ENCODE results near the gene GALNT14.

The GALNT14 gene

DNA sequence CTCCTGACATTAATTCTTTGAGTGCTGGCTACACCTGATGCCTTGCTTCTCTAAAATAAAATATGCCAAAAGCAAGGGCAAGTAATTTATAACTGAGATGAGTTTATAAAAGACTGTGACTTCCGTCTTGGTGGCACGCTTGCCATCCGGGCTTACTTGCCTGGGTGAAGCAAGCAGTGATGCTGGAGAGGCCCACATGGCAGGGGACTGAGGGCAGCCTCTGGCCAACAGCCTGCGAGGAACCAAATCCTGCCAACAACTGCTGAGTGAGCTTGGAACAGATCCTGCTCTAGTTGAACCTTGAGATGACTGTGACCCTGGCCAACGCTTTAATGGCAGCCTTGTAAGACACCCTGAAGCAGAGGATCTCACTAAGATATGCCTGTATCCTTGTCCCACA is 234.9 kb downstream of the GALNT14 start:
- no peaks in the 10 kb centered on the region for H3K9me2 ChIP-seq (replicated peaks; ENCODE audit: low read depth, low read length)
- no peak overlapping the region for H3K4me3 ChIP-seq (ENCODE audit: low read length, poor library complexity, severe bottlenecking)
- no peak overlapping the region for H2AFZ ChIP-seq (ENCODE audit: low read length)
- H3K79me2 ChIP-seq (ENCODE audit: insufficient read depth, low read length): no peaks in the 10 kb centered on the region
- no peak overlapping the region for H3K4me2 ChIP-seq (ENCODE audit: low read depth, low read length, poor library complexity, severe bottlenecking)
- no peak overlapping the region for H3K9ac ChIP-seq (ENCODE audit: low read depth, low read length, poor library complexity, severe bottlenecking)
- H3F3A ChIP-seq (ENCODE audit: low read depth): no peaks in the 10 kb centered on the region
- TF ChIP-seq EZH2phosphoT487 (IDR thresholded peaks at IDR 0.05; ENCODE audit: borderline replicate concordance): no peak
- TF ChIP-seq, protein P1, sequence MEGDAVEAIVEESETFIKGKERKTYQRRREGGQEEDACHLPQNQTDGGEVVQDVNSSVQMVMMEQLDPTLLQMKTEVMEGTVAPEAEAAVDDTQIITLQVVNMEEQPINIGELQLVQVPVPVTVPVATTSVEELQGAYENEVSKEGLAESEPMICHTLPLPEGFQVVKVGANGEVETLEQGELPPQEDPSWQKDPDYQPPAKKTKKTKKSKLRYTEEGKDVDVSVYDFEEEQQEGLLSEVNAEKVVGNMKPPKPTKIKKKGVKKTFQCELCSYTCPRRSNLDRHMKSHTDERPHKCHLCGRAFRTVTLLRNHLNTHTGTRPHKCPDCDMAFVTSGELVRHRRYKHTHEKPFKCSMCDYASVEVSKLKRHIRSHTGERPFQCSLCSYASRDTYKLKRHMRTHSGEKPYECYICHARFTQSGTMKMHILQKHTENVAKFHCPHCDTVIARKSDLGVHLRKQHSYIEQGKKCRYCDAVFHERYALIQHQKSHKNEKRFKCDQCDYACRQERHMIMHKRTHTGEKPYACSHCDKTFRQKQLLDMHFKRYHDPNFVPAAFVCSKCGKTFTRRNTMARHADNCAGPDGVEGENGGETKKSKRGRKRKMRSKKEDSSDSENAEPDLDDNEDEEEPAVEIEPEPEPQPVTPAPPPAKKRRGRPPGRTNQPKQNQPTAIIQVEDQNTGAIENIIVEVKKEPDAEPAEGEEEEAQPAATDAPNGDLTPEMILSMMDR (conservative IDR thresholded peaks at IDR 0.05; ENCODE audit: low read length): no peak
- H3K4me1 ChIP-seq (ENCODE audit: insufficient read depth, low read length, poor library complexity, severe bottlenecking): no peaks in the 10 kb centered on the region
- no peaks in the 10 kb centered on the region for H3K36me3 ChIP-seq (ENCODE audit: insufficient read depth, low read length)
- no peaks in the 10 kb centered on the region for H4K20me1 ChIP-seq (ENCODE audit: insufficient read depth, low read length, poor library complexity, severe bottlenecking)
- no peaks in the 10 kb centered on the region for H3K9me3 ChIP-seq (ENCODE audit: insufficient read depth, low read depth, low read length)
- H3K27me3 ChIP-seq (ENCODE audit: insufficient read depth, low read length, poor library complexity, severe bottlenecking): no peaks in the 10 kb centered on the region

DNA sequence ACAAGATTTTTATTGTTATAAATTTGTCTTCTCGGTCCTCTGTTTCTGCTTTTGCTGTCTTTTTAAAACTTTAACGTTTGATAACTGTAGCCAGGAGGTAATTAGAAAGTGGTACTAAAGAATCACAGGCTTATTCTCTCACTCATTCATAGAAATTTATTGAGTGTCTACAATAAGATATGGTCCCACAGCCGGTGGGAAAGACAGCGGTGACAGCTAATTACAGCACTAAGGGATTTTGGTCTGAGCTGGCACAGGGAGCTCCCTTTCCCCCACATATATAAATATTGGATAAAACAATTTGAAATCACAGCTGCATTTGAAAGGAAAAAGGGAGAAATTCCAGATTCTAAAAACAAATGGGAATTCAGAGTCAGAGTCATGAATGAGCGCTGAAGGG is 237.9 kb downstream of the GALNT14 start:
- Histone ChIP-seq H3K9me3 (ENCODE audit: insufficient read depth, low read depth, low read length) (no peaks in the 10 kb centered on the region), H3K27me3 (ENCODE audit: insufficient read depth, low read length, poor library complexity, severe bottlenecking) (no peaks in the 10 kb centered on the region), H3K79me2 (ENCODE audit: insufficient read depth, low read length) (no peaks in the 10 kb centered on the region), H4K20me1 (ENCODE audit: insufficient read depth, low read length, poor library complexity, severe bottlenecking) (no peaks in the 10 kb centered on the region), H3K4me2 (ENCODE audit: low read depth, low read length, poor library complexity, severe bottlenecking) (no peak overlapping the region), H3K9ac (ENCODE audit: low read depth, low read length, poor library complexity, severe bottlenecking) (no peak overlapping the region), H2AFZ (ENCODE audit: low read length) (no peak overlapping the region), H3F3A (ENCODE audit: low read depth) (no peaks in the 10 kb centered on the region), H3K9me2 (replicated peaks; ENCODE audit: low read depth, low read length) (no peaks in the 10 kb centered on the region), H3K4me1 (ENCODE audit: insufficient read depth, low read length, poor library complexity, severe bottlenecking) (no peaks in the 10 kb centered on the region), H3K36me3 (ENCODE audit: insufficient read depth, low read length) (no peaks in the 10 kb centered on the region), H3K4me3 (ENCODE audit: low read length, poor library complexity, severe bottlenecking) (no peak overlapping the region)
- TF ChIP-seq, protein P1 (conservative IDR thresholded peaks at IDR 0.05; ENCODE audit: low read length): no peak
- no peak for TF ChIP-seq EZH2phosphoT487 (IDR thresholded peaks at IDR 0.05; ENCODE audit: borderline replicate concordance)

DNA sequence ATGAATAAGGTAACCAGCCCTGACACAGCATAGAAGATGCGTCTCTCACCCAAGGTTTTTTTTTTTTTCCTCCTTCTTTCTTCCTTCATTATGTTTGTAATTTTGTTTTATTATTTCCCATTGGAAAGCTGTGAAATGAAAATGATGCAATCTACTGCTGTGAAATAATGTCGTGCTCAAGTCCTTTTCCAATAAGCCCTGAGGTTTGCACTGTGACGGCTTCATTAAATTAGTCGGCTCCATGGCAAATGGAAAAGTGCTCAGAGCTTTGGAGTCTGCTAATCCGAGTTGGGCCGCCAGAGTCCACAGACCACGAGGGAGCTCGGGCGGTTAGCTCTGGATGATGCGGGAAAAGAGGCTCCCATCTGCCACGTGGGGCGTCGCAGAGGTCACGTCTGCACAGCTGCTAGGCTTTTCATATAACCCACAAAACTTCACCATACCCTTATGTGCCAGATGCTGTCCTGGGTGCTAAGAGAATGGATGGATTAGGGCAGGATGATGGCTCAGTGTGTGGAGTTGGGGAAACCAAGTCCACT is 238.7 kb downstream of the GALNT14 start:
- Histone ChIP-seq H3K4me1 (ENCODE audit: insufficient read depth, low read length, poor library complexity, severe bottlenecking) (no peaks in the 10 kb centered on the region), H3K4me3 (ENCODE audit: low read length, poor library complexity, severe bottlenecking) (no peak overlapping the region), H2AFZ (ENCODE audit: low read length) (no peak overlapping the region), H3K79me2 (ENCODE audit: insufficient read depth, low read length) (no peaks in the 10 kb centered on the region), H3K4me2 (ENCODE audit: low read depth, low read length, poor library complexity, severe bottlenecking) (no peak overlapping the region), H3K36me3 (ENCODE audit: insufficient read depth, low read length) (no peaks in the 10 kb centered on the region), H3K9me3 (ENCODE audit: insufficient read depth, low read depth, low read length) (no peaks in the 10 kb centered on the region), H3K27me3 (ENCODE audit: insufficient read depth, low read length, poor library complexity, severe bottlenecking) (no peaks in the 10 kb centered on the region), H3K9me2 (replicated peaks; ENCODE audit: low read depth, low read length) (no peaks in the 10 kb centered on the region), H3F3A (ENCODE audit: low read depth) (no peaks in the 10 kb centered on the region), H4K20me1 (ENCODE audit: insufficient read depth, low read length, poor library complexity, severe bottlenecking) (no peaks in the 10 kb centered on the region), H3K9ac (ENCODE audit: low read depth, low read length, poor library complexity, severe bottlenecking) (no peak overlapping the region)
- TF ChIP-seq EZH2phosphoT487 (IDR thresholded peaks at IDR 0.05; ENCODE audit: borderline replicate concordance): no peak
- TF ChIP-seq, protein P1 (conservative IDR thresholded peaks at IDR 0.05; ENCODE audit: low read length): no peak
